Lung (tissue), 12 donors: Measurements from ENCODE around the gene ARHGAP15. TPM values are rescaled to one million over a fixed set of nuclear protein-coding genes. Genes with fewer than 3 reads are reported as not detected.
A peak's percentile ranks its signal among the peaks of the same experiment; 100 is the strongest.

ENCODE experiments used
- ATAC-seq: fragments of 200-7000 bp; cut with Tn5 transposase; one replicate; pipeline ENCODE4 v1.9.1; 2020; ENCODE audit warnings: moderate number of reproducible peaks; ENCODE audit not compliant: insufficient read depth, low FRiP score
- DNase-seq, 3 donors: peaks; one replicate each; pipeline ENCODE4 v3.0.0-alpha.2; 2013 to 2017
- H3K27ac ChIP-seq, 2 donors: one replicate each; pipeline ENCODE4 v1.5.1; 2013; ENCODE audit warnings: mild to moderate bottlenecking in 2 of 2, moderate library complexity in 2 of 2, control low read depth in 1 of 2, inconsistent platforms in 1 of 2, low read depth in 1 of 2, low read length in 1 of 2
- H3K27me3 ChIP-seq, 3 donors: one replicate each; pipeline ENCODE4 v1.5.1; 2013; ENCODE audit warnings: low read length in 2 of 3; ENCODE audit not compliant: control insufficient read depth in 3 of 3, insufficient read depth in 3 of 3
- H3K36me3 ChIP-seq, 4 donors: one replicate each; pipeline ENCODE4 v1.5.1; 2013; ENCODE audit warnings: low read length in 4 of 4, mild to moderate bottlenecking in 1 of 4, moderate library complexity in 1 of 4; ENCODE audit not compliant: control insufficient read depth in 4 of 4, insufficient read depth in 4 of 4
- H3K4me1 ChIP-seq, 5 donors: one replicate each; pipeline ENCODE4 v1.5.1; 2013; ENCODE audit warnings: low read length in 5 of 5, mild to moderate bottlenecking in 2 of 5, moderate library complexity in 1 of 5; ENCODE audit not compliant: control insufficient read depth in 5 of 5, insufficient read depth in 5 of 5
- H3K4me3 ChIP-seq: one replicate; pipeline ENCODE4 v1.5.1; 2013; ENCODE audit warnings: mild to moderate bottlenecking, control low read depth, moderate library complexity
- H3K9ac ChIP-seq, 2 donors: one replicate each; pipeline ENCODE4 v1.5.1; 2013; ENCODE audit warnings: low read length in 2 of 2, control low read depth in 1 of 2; ENCODE audit not compliant: insufficient read depth in 1 of 2
- H3K9me3 ChIP-seq, 4 donors: one replicate each; pipeline ENCODE4 v1.5.1; 2013; ENCODE audit warnings: low read length in 3 of 4, mild to moderate bottlenecking in 1 of 4, moderate library complexity in 1 of 4; ENCODE audit not compliant: control insufficient read depth in 4 of 4, insufficient read depth in 3 of 4
- WGBS, 2 donors: extraction: QIAGEN DNeasy Blood & Tissue Kit; methylation state at CpG; one replicate each; pipeline ENCODE4 v1.1.7; 2013; 5-methylcytosine and 5-hydroxymethylcytosine counted together
- polyA plus RNA-seq, 2 donors: library from polyadenylated mRNA; stranded (reverse); fragments of 200-250 nt; gene quantifications; one replicate each; pipeline ENCODE4 v1.2.1, GENCODE V29; 2013
- total RNA-seq, 2 donors: library from RNA; depleted of rRNA in 1 of 2; stranded (reverse); fragments of >200 nt in 1 of 2; gene quantifications; one replicate each; pipeline ENCODE4 v1.2.1, GENCODE V29; 2014 to 2021
- TF ChIP-seq, protein P1 (sequence below): IDR thresholded peaks from 2 replicates; pipeline ENCODE4 v1.5.1; 2012; ENCODE audit warnings: mild to moderate bottlenecking; ENCODE audit errors: control extremely low read depth, extremely low read depth
- donor health status: control.
- donor health status: control.
- donor health status: Bipolar disorder and iron deficiency.
- donor health status: healthy.
- donor health status: DM: yes; HTN: yes; CAD: no.

The ARHGAP15 gene
- total and polyA plus RNA-seq, 4 donors, result 5.9 to 74.3 (median 13.2) TPM

DNA sequence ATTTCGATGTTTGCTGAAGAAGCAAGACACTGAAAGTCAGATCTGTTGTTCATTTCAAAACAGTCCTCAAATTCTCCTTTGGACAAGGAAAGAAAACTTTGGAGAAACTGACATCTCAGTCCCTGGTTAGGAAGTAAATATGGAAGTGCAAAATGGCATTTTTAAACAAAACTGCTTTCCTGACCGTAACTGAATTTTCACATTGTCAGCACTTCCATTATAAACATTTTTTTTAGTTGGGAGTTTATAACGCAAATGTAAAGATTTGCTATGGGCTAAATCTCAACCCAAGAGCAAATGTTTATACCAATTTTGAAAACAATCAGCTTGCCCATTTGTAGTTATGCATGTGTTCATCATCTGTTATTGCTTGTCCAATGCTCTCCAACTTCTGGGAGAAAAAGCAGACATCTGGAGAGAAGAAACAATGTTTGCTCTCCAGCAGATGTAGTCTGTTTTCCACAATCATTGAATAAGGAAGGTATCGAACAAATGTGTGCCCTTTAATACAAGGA, 520.1 kb downstream of the ARHGAP15 start:
- TF ChIP-seq, protein P1, sequence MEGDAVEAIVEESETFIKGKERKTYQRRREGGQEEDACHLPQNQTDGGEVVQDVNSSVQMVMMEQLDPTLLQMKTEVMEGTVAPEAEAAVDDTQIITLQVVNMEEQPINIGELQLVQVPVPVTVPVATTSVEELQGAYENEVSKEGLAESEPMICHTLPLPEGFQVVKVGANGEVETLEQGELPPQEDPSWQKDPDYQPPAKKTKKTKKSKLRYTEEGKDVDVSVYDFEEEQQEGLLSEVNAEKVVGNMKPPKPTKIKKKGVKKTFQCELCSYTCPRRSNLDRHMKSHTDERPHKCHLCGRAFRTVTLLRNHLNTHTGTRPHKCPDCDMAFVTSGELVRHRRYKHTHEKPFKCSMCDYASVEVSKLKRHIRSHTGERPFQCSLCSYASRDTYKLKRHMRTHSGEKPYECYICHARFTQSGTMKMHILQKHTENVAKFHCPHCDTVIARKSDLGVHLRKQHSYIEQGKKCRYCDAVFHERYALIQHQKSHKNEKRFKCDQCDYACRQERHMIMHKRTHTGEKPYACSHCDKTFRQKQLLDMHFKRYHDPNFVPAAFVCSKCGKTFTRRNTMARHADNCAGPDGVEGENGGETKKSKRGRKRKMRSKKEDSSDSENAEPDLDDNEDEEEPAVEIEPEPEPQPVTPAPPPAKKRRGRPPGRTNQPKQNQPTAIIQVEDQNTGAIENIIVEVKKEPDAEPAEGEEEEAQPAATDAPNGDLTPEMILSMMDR, result no peak
- Histone ChIP-seq H3K4me3 (no peak overlapping the region), H3K27ac (no peak overlapping the region), H3K36me3 (peaks cover 0 to 5% (median 1%) of the 10 kb centered on the region in 4 donors), H3K4me1 (peaks cover 0 to 14% (median 7%) of the 10 kb centered on the region in 5 donors), H3K9ac (no peak overlapping the region), H3K9me3 (peaks cover 0 to 3% (median 1%) of the 10 kb centered on the region in 4 donors), H3K27me3 (no peaks in the 10 kb centered on the region)
- ATAC-seq (no peak), DNase-seq (peak in 2 of 3 donors; percentile 59 to 62)
- 86 to 89% methylated on average over 4 of the region's 4 CpGs for WGBS, 2 donors

DNA sequence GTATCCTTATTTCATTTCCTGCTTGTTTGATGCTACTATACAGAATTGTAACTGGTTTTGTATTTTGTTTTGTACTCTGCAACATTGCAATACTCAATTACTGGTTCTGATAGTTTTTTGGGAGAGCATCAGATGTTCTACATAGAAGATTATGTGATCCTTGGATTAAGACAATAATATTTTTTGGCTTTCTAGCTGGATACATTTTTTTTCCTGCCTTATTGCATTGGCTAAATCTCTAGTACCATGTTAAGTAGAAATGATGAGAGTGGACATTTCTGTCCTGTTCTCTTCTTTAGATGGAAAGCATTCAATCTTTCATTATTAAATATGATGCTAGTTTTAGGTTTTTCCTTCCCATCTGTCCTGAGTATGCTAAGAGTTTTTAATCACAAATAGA, 523.5 kb downstream of the ARHGAP15 start:
- no peak overlapping the region for H3K27ac ChIP-seq
- H3K36me3 ChIP-seq, result peaks cover 0 to 5% (median 0%) of the 10 kb centered on the region in 4 donors
- no peaks in the 10 kb centered on the region for H3K27me3 ChIP-seq
- no peak overlapping the region for H3K9ac ChIP-seq
- H3K4me1 ChIP-seq, result peaks cover 0 to 12% (median 0%) of the 10 kb centered on the region in 5 donors
- no peak overlapping the region for H3K4me3 ChIP-seq
- H3K9me3 ChIP-seq, result peaks cover 0 to 3% (median 1%) of the 10 kb centered on the region in 4 donors
- DNase-seq, result no peak
- no peak for ATAC-seq
- TF ChIP-seq, protein P1, result no peak

DNA sequence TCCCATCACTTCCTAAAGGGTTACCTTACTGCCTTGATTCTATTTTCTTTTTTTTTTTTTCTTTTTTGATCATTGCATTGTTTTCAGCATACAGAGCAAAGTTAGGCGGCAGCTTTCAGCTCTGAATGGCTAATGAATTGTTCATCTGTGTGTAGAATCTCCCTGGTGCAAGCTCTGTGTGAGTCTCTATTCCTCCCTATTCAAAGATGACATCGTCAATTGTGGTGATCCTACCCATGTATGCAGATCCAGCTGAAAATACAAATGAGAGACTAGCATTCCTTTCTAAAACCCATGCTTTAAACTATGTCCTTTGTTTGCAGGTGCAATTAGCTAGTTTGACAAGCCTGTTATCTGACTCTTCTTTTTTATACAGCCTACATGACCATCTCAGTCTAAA, 539.0 kb downstream of the ARHGAP15 start:
- H3K27me3 ChIP-seq, result no peaks in the 10 kb centered on the region
- ATAC-seq (no peak), DNase-seq (no peak)
- WGBS, 2 donors, result 96% methylated on average over 2 of the region's 2 CpGs
- no peak overlapping the region for H3K9ac ChIP-seq
- TF ChIP-seq, protein P1, result no peak
- no peaks in the 10 kb centered on the region for H3K4me1 ChIP-seq
- H3K27ac ChIP-seq, result no peak overlapping the region
- no peaks in the 10 kb centered on the region for H3K9me3 ChIP-seq
- H3K36me3 ChIP-seq, result peaks cover 0 to 1% (median 0%) of the 10 kb centered on the region in 4 donors
- H3K4me3 ChIP-seq, result no peak overlapping the region

DNA sequence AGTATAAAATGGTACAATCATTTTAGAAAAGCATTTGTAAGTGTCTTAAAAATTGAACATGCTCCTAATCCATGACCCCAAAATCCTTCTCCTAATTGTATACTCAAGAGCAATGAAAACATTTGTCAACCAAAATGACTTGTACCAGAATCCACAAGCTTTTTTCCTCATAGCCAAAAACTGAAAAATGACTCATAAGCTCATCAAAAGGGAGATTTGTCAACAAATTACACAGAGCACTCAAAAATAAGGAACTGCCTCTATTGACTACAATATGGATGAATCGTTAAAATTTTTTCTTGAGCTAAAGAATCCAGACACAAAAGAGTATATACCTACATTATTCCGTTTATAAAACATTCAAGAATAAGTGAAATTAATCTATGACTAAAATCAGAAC, 544.8 kb downstream of the ARHGAP15 start:
- Histone ChIP-seq H3K4me3 (no peak overlapping the region), H3K27me3 (no peaks in the 10 kb centered on the region), H3K4me1 (no peaks in the 10 kb centered on the region), H3K36me3 (peaks cover 0 to 5% (median under 1%) of the 10 kb centered on the region in 4 donors), H3K9me3 (no peaks in the 10 kb centered on the region), H3K9ac (no peak overlapping the region), H3K27ac (no peak overlapping the region)
- DNase-seq, result no peak
- ATAC-seq, result no peak
- TF ChIP-seq, protein P1, result no peak
- WGBS, 2 donors, result 91 to 96% methylated on average over 2 of the region's 2 CpGs
